HG03025 (cell line): ENCODE measurements around the gene AQP12B.
"Not testable (repeated sequence)": the region's sequence is repeated elsewhere in the genome, so short reads cannot be mapped to it uniquely, and the experiment has no call there.

Experiments
- ATAC-seq: cut with Tn5 transposase; IDR thresholded peaks from one replicate; pipeline ENCODE4 v1.9.1; 2021; ENCODE audit warnings: mild to moderate bottlenecking, moderate library complexity; ENCODE audit not compliant: unreplicated experiment, low FRiP score

Gene AQP12B

DNA sequence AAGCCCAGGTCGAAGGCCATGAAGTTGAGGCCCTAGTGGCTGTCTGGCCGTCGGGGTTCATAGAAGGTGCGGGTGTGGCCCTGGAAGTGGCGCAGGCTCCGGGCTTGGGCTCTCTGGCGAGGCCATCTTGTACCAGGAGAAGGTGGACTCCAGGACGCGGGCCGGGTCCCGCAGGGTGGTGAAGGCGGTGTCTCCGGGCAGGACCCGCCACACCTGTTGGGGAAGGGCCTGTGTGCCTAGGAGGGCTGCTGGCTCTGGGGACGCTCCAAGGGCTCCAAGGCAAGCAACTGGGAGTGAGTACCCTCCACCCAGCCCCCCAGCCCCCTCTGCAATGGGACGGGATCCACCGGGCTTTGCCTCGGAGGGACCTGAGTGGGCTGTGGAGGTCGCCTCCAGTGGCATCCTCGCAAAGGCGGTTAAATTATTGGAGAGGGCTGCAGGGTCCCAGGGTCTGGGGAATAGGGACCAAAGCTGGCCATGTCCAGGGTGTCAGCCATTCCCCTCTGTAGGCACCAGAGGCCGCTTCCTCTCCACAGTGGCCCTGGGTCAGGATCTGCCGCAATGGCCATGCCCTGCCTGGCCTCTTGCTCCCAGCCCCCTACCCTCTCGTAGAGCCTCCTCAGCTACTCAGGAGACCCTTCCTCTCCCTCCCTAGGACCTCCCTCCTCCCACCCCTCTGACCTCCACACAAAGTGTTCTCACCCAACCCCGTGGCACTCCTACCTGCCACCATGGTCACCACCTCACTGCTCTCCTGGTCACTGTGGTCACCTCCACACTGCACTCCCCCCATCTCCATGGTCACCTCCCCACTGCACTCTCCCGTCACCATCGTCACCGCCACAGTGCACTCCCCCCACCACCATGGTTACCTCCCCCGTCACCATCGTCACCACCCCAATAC is 19.3 kb upstream of the AQP12B start:
- ATAC-seq: no peak

DNA sequence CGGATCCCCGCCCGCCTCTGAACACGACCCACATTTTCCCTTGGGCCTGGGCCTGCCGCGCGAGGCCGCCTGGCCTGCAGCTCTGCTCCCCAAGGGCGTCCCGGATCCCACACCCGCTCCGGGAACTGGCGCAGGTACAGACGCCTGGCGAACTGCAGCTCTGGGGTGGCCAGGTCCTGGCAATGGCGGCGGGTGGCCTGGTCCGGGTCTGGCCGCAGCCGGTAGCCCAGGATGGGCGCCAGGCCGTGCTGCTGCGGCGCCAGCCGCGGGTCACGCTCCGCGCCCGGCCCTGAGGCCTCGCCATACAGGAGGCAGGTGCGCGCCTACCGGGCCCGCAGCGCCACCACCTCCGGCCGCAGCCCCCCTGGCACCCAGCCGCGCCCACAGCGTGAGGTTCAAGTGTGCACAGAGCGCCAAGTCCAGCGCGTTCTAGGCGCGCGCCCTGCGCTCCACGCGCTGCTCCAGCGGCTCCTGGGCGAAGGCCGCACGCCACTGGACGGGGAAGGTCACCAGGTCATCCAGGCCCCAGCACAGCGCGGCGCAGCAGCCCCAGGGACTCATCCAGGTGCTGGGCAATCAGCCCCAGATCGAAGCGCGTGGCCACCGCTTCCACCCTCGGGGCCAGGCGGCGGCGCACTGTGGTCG is 18.5 kb upstream of the AQP12B start:
- ATAC-seq: no peak

DNA sequence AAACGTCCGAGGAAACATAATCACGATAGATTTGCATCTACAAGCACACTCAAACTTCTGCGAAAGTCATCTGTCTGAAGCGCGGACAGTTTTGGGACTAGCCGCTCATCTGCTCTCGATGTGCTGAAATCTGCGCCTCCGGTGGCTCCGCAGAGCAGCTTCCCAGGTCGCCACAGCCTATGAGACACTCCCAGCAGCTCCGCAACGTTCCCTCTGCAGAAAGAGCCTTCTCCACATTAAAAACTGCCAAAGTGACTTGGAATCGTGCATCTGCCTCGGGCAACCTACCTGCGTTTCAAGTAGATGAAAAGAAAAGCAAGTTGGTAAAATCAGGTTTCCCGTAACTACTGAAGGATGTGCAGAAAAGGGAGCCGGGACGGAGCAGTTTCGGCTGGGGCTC is 17.9 kb upstream of the AQP12B start:
- ATAC-seq: not testable (repeated sequence)

DNA sequence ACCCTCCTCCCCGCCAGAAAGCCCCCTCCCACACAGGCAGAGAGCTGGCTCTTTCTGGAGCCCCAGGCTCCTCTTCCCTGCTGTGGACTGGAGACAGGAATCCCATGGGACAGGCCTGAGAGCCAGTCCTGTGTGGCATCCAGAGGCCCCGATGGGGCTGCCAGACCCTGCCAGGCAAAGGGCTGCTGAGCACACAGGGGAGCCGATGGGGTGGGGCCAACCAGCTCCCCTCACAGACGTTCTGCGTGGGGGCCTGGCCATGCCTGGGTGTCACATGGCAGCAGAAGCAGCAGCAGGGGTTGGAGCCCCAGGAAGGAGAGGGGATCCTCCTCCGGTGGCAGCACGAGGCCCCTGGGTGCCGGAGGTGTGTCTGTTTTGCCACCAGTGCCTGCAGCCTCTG is 17.1 kb upstream of the AQP12B start:
- ATAC-seq: not testable (repeated sequence)

DNA sequence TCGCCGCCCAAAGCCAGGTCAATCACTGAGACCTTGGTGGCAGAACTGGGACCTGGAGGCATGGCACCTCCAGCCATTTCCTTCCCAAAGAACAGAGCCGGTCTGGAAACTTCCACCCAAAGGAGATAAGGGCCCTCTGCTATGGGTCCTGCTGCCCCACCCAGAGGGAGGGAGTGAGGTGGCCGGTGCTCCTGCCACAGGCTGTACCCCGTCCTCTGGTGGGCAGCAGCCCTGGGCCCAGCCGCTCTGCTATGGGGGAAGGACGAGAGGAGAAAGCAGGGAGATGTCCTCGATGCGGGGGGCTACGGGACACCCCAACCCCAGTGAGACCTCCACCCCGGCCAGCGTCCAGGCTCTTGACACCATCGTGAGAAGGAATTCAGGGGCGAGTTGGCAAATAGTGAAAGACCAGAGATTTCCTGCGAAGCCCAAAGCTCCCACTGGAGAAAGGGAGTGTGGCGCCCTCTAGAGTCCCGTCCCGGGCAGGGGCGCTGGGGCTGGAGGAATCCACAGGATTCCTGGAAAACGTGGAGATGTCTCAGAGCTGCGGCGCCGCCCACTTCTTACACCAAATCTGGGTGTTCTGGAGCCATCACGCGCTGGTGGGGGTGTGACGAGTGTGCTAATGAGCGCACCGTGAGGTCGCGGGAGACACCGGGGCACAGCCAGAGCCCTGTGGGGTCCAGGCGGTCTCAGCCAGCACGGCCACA is 16.3 kb upstream of the AQP12B start:
- not testable (repeated sequence) for ATAC-seq

DNA sequence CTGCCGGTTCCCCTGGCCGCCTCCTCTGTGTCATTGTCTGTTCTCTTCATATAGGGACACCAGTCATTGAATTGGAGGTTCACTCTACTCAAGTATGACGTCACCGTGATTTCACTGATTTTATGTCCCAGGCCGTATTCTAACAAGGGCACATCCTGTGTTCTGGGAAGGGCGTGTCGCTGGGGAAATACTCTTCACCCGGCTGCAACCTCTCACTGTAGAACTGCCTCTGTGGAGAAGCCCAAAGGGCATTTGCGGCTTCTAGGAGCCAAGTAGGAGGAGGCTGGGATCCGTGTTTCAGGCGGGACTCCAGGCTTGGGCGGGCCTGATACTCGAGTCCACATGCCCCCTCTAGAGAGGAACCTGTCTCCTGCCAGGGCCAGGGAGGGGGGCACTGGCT is 13.8 kb upstream of the AQP12B start:
- ATAC-seq: not testable (repeated sequence)

DNA sequence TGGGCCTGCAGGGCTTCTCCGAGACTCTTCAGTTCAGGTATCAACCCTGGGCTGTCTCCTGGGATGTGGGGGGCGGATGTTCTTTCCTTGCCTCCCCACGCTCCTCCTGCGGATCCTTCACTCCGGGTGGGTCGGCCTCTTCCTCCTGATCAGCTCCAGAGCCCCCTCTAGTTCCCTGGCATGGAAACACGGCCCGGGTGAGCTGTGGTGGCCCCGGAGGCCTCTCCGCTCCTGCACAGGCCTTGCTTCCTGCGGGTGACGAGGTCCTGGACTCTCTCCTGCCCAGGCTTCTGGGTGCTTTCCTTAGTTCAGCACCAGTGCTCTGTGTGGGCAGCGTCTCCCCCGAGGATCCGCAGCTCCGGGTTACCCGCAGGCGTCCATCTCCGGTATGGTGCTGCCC is 12.9 kb upstream of the AQP12B start:
- ATAC-seq: not testable (repeated sequence)

DNA sequence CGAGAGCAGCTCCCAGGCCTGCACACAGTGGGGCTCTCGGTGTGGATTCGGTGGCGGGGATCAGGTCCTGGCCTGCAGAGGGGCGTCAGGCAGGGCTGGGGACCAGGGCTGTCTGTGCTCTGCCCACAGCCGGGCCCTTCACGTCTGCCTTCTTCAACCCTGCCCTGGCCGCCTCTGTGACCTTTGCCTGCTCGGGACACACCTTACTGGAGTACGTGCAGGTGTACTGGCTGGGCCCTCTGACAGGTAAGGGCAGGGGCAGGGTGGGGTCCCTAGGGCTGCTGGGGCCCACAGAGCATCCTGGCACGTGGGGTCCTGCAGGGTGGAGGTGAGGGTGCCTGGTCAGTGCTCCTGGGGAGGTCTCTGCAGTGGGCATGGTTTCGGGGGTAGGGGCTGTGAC is 11.6 kb upstream of the AQP12B start:
- ATAC-seq: not testable (repeated sequence)

DNA sequence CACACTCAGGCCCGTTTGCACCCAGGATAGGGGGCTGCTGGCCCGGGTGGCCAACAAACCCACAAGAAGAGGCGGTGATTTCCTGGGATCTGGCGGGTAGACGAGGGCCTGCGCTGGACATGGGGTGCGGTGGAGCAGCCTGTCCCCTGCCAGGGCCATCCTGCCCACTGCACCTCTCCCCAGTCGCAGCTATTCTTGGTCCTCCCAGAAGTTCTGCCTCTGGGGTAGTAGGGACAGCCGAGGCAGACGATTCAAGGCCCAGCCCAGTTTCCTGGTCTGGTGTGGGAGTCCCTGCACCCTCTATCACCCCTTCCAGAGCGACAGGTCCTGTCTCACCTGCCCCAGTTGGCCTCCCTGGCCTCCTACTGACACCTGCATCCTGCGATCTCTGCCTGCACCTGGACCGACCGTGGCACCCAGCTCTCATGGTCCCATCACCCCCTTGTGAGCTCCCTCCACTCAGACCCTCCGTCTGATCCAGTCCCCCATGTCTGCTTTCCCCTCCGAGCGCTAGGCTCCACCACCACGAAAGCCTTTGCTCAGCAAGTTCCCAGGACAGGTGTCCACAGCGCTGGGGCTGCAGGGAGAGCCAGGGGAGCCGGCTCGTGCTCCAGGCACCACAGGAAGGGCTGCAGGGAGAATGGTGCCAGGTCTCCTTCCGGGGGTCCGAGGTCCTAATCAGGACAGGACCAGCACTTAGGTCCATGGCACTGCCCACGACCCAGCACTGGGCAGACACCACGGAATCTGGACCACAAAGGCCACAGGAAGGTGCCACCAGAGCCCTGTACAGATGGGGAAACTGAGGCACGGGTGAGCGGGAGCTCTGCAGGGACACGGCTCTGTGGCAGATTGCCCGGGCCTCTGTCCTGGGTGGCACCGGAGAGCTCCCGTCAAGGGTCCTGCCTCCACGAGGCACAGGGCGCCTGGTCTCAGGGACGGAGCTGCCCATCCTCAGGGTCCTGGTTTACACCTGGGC is 10.2 kb upstream of the AQP12B start:
- not testable (repeated sequence) for ATAC-seq

DNA sequence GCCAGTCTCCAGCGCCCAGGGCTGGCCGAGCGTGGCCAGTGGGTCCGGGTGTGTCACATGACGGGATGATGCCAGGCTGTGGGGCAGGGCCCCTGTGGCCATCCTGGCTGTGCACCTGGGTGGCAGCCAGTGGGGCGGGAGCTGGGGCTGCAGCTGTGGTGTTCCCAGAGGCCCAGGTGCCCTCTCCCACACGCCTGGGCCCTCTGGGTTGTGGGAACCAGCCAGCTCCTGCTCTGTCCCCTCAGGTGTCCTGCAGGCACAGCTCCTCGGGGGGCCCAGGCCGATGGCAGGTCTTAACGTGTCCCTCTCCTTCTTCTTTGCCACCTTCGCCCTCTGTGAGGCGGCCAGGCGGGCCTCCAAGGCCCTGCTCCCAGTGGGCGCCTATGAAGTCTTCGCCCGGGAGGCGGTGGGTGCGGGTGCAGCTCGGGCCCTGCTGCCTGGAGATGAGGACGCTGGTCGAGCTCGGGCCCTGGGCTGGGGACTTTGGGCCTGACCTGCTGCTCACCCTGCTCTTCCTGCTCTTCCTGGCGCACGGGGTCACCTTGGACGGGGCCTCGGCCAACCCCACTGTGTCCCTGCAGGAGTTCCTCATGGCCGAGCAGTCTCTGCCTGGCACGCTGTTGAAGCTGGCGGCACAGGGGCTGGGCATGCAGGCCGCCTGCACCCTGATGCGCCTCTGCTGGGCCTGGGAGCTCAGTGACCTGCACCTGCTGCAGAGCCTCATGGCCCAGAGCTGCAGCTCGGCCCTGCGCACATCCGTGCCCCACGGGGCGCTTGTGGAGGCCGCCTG is 9.1 kb upstream of the AQP12B start, which contains the start of gene AQP12A:
TSS of gene AQP12A (plus strand) at position 236 of the 790 bp plus-strand sequence. CDS start at position 284, 48 bp downstream.
- ATAC-seq: not testable (repeated sequence)

DNA sequence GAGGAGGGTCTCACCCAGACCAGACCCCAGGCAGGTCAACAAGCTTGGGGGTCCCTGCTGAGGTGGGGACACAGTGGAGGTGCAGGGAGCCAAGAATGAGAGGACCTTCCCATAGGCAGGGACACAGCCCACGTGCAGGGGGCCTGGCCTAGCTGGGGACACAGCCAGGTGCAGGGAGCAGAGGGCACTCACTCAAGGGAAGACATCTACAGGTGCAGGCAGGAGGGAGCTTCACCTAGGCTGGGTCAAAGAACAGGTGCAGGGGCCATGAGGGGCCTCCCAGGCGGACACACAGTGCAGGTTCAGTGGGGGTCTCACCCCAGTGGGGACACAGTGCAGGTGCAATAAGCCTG is 8.4 kb upstream of the AQP12B start:
- not testable (repeated sequence) for ATAC-seq

DNA sequence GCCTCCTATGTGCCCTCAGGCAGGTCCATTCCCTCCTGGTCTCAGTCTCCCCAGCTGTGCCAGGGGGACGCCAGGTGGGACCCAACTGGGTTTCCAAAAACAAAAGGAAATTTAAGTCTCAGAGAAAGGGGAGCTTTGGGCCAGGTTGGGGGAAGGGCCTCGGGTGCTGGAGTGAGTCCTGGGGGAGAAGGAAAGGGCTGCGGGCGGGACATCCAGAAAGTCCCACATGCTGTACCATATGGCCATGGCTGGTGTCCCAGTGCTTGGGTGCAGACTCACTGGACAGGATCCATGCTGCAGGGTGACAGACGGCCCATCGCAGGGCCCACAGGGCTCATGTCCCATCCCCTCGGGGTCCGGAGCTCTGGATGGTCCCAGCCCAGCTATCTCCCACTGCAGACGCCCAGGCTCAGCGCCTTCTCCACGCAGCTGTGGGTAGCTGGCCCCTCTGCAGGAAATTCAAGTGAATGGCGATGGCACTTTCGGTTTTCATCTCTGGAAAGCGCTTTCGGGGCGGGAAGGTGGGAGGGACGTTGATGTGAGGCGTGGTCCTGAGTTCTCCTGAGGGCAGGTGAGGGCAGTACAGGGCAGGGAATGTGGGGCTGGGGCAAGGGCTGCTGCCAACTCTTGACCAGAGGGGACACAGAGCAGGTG is 7.9 kb upstream of the AQP12B start:
- ATAC-seq: not testable (repeated sequence)

DNA sequence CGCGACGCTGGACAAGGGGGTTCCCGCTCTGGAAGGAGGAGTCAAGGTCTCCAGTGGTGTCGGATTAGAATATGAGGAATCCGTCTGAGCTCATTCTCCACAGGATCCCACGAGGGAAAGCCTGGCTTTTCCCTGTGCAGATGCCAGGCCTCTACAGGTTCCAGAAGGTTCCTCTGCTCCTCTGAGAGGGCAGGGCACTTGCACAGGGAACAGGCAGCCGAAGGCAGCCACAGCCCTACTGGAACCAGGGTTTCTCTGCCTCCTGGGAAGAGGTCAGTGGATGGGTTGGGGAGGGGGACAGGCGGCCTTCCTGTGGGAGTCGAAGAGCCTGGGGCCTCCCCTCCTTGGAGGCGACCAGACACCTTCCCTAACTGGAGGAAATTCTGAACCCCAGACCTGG is 7.3 kb upstream of the AQP12B start:
- ATAC-seq: no peak

DNA sequence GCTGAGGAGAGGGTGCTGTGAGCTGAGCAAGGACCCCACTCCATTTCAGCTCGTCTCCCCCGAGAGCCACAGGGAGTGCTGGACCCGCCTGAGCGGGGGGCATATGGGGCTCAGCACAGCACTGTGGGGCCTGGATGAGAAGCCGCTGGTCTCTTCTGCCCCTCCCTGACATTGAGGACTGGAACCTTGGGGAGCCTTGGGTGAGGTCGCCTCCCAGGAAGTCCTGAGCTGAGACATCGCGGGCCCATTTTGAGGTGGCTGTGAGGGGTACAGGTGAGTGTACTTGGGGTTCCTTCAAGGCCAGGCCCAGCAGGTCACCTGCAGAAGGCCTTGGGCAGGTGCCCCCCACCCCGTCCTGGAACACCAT is 5.9 kb upstream of the AQP12B start:
- no peak for ATAC-seq

DNA sequence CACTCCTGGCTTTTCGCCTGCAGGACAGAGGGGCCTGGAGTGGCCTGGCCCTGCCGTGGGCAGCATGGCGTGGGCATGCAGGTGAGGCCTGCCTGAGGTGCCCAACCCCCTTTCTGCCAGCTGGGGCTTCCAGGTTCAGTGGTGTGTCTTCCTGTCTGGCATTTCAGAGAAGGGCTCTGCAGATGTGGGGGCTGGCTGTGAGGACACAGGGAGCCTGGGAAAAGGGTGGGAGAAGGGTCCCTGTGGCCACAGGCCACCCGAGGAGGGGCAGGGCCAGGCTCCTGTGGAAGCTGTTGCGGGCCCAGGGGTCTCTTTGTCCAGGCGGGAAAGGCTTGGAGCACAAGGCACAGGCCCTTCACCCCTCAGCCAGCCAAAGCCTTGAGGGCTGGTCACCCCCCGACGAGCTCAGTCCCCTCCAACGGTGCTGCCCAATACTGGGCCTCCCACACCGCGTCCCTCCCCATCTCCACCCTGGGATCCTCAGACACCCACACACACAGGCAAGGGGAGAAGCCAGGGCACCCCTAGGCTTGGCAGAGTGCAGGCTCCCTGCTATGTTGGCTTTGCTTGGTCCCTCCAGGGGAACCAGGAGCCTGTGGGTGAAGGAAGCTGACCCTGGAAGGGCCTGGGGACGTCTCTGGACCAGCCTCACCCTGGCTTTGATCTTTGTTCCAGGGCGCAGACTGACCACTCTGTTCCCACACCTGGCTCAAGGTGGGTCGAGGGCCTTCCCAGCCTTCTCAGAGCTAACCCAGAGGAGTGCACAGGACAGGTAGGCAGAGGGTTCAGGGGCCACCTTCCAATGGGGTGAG is 5.3 kb upstream of the AQP12B start:
- no peak for ATAC-seq

DNA sequence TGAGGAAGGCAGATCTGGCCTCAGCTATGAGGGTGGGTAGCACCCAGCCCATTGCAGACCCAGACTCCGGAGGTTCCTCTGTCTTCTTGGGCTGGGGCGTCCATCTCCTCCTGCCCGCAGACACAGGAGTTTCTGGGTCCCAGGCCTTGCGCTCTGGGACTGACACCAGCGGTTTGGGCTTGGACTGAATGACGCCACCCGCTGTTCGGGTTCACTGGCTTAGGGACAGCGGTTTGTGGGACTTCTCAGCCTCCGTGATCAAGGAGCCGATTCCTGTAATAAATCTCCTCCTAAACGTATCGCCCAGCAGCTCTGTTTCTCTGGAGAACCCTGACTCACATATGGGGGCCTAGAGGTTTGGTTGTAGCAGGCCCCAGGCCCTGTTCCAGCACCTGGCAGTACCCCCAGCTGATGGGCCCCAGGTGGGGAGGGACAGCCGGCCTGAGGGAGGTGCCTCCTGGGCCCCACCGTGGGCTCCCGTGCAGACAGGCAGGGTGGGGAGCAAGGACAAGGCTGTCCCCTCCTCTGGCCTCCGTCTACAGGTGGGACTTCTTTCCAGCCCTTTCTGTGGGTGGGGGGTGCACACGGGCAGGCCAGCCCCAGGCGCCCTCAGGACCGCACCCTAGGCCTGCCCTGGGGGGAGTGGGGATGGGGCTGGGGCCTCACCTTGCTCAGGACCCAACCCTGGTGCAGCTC is 4.5 kb upstream of the AQP12B start:
- ATAC-seq: no peak

DNA sequence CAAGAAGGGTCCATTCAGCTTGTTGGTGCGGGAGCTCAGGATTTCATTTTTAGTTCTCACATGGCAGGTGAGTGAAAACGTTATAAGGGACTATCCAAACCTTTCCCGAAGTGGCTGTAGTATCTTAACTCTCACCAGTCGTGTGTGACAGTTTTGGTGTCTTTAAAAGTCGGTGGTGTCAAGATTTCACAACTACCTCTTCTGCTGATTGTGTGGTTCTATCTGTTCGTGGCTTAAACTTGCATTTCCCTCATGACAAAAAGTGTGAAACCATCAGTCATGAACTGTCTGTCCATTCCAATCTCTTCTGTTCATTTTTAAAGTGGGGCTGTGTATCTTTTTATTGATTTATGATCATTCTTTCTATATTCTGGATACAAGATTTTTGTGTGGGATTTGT is 3.8 kb upstream of the AQP12B start:
- ATAC-seq: no peak
